Stimulated activated CD4-positive, alpha-beta T cell treated with anti-CD3 and anti-CD28 coated beads, Interleukin-12 subunit alpha, Interleukin-12 subunit beta, amount 100 ng/mL, for 24 hours (primary cell): ENCODE data around the gene XRCC1.
"Not testable (repeated sequence)": the region's sequence is repeated elsewhere in the genome, so short reads cannot be mapped to it uniquely, and the experiment has no call there.

Experiments
- DNase-seq, 2 experiments: peaks; one replicate each; pipeline ENCODE4 v3.0.0-alpha.2; 2020; ENCODE audit warnings: low read depth in 2 of 2

The XRCC1 gene

GRCh38 chr19:43599635-43600295, 24.4 kb upstream of the XRCC1 start:
- no peak for DNase-seq

GRCh38 chr19:43598445-43599240, 23.3 kb upstream of the XRCC1 start:
- DNase-seq: no peak

- no peak for DNase-seq
These were observed 22.5 kb upstream of the XRCC1 start for GRCh38 chr19:43597876-43598275.

GRCh38 chr19:43596842-43597461, 21.6 kb upstream of the XRCC1 start:
- no peak for DNase-seq

- peak; percentile 100 for DNase-seq
These were observed 20.9 kb upstream of the XRCC1 start, which contains the start of the genes IRGQ and ZNF576 for GRCh38 chr19:43595999-43596841. IRGQ (minus strand) TSS chr19:43596134; CDS start chr19:43595338, 796 bp downstream. ZNF576 (plus strand) TSS chr19:43596595; CDS start chr19:43597109, 514 bp downstream.

- DNase-seq: no peak
These were observed 20.3 kb upstream of the XRCC1 start for GRCh38 chr19:43595605-43595998.

GRCh38 chr19:43594710-43595604, 19.6 kb upstream of the XRCC1 start:
- peak; percentile 45 to 62 for DNase-seq

- no peak for DNase-seq
These were observed 18.9 kb upstream of the XRCC1 start for GRCh38 chr19:43594081-43594697.

- no peak for DNase-seq
These were observed 17.5 kb upstream of the XRCC1 start for GRCh38 chr19:43592800-43593350.

- no peak for DNase-seq
These were observed 16.8 kb upstream of the XRCC1 start for GRCh38 chr19:43591904-43592772.

GRCh38 chr19:43589678-43590077, 14.4 kb upstream of the XRCC1 start:
- DNase-seq: no peak

- no peak for DNase-seq
These were observed 13.9 kb upstream of the XRCC1 start for GRCh38 chr19:43589277-43589676.

- not testable (repeated sequence) for DNase-seq
These were observed 11.7 kb upstream of the XRCC1 start for GRCh38 chr19:43587029-43587428.

GRCh38 chr19:43586346-43586745, 11.0 kb upstream of the XRCC1 start:
- DNase-seq: no peak

- DNase-seq: no peak
These were observed 9.2 kb upstream of the XRCC1 start for GRCh38 chr19:43584484-43584883.

GRCh38 chr19:43582495-43582894, 7.2 kb upstream of the XRCC1 start:
- DNase-seq: no peak

GRCh38 chr19:43581467-43581866, 6.1 kb upstream of the XRCC1 start:
- DNase-seq: no peak

- no peak for DNase-seq
These were observed 3.5 kb upstream of the XRCC1 start for GRCh38 chr19:43578787-43579186.
